MM.1S (cell line): ENCODE results near the gene SEC63.
"Not testable (repeated sequence)": the region's sequence is repeated elsewhere in the genome, so short reads cannot be mapped to it uniquely, and the experiment has no call there.

Source experiments
- DNase-seq: peaks from one replicate; pipeline ENCODE4 v3.0.0-alpha.2; 2015
- H2AFZ ChIP-seq: fragments of 300-600 bp; sonication (generic); 2 replicates; pipeline ENCODE4 v1.6.0; 2016; ENCODE audit warnings: antibody characterized with exemption, low read length
- H3F3A ChIP-seq: fragments of 300-600 bp; sonication (generic); 2 replicates; pipeline ENCODE4 v1.6.1; 2016; ENCODE audit warnings: mild to moderate bottlenecking, antibody characterized with exemption, low read length, moderate library complexity, mixed read lengths; ENCODE audit not compliant: insufficient read depth
- H3K27ac ChIP-seq: fragments of 300-600 bp; sonication (generic); 2 replicates; pipeline ENCODE4 v1.5.1; 2016; ENCODE audit warnings: mild to moderate bottlenecking, low read length
- H3K27me3 ChIP-seq: fragments of 300-600 bp; sonication (generic); replicated peaks from 2 replicates; pipeline ENCODE4 v1.6.0; 2016; ENCODE audit warnings: low read length; ENCODE audit not compliant: insufficient read depth
- H3K36me3 ChIP-seq: fragments of 300-600 bp; sonication (generic); replicated peaks from 2 replicates; pipeline ENCODE4 v1.6.1; 2016; ENCODE audit warnings: mild to moderate bottlenecking, low read length, mixed read lengths; ENCODE audit not compliant: insufficient read depth
- H3K4me1 ChIP-seq: fragments of 300-600 bp; sonication (generic); 2 replicates; pipeline ENCODE4 v1.6.1; 2016; ENCODE audit warnings: low read length, mixed read lengths
- H3K4me2 ChIP-seq: fragments of 300-600 bp; sonication (generic); 2 replicates; pipeline ENCODE4 v1.6.0; 2016; ENCODE audit warnings: low read depth, low read length
- H3K4me3 ChIP-seq: fragments of 300-600 bp; sonication (generic); 2 replicates; pipeline ENCODE4 v1.5.1; 2016; ENCODE audit warnings: low read length, mixed read lengths
- H3K79me2 ChIP-seq: fragments of 300-600 bp; sonication (generic); 2 replicates; pipeline ENCODE4 v1.6.1; 2016; ENCODE audit warnings: mixed run types, low read length, mixed read lengths
- H3K9ac ChIP-seq: fragments of 300-600 bp; sonication (generic); 2 replicates; pipeline ENCODE4 v1.6.1; 2016; ENCODE audit warnings: low read length, mixed read lengths
- H3K9me2 ChIP-seq: fragments of 300-600 bp; sonication (generic); replicated peaks from 2 replicates; pipeline ENCODE4 v1.6.1; 2016; ENCODE audit warnings: mild to moderate bottlenecking, low read length, mixed read lengths; ENCODE audit not compliant: insufficient read depth
- H3K9me3 ChIP-seq: fragments of 300-600 bp; sonication (generic); replicated peaks from 2 replicates; pipeline ENCODE4 v1.6.1; 2016; ENCODE audit warnings: mild to moderate bottlenecking, low read length, mixed read lengths; ENCODE audit not compliant: insufficient read depth
- H4K20me1 ChIP-seq: fragments of 300-600 bp; sonication (generic); 2 replicates; pipeline ENCODE4 v1.6.1; 2016; ENCODE audit warnings: mild to moderate bottlenecking, low read length, moderate library complexity, mixed read lengths; ENCODE audit not compliant: insufficient read depth
- EZH2 ChIP-seq: fragments of 300-600 bp; sonication (generic); optimal IDR thresholded peaks from 2 replicates; pipeline ENCODE3; 2017; ENCODE audit warnings: low read depth, mild to moderate bottlenecking, antibody characterized with exemption, low read length, mixed read lengths
- EZH2phosphoT487 ChIP-seq: fragments of 300-600 bp; sonication (generic); IDR thresholded peaks from 2 replicates; pipeline ENCODE4 v1.6.1; 2018; ENCODE audit warnings: antibody characterized with exemption, low read length
- TF ChIP-seq, protein P1 (sequence below): fragments of 300-600 bp; sonication (generic); IDR thresholded peaks from 2 replicates; pipeline ENCODE4 v1.5.1; 2016; ENCODE audit warnings: antibody characterized with exemption, low read length, mixed read lengths

The SEC63 gene

DNA sequence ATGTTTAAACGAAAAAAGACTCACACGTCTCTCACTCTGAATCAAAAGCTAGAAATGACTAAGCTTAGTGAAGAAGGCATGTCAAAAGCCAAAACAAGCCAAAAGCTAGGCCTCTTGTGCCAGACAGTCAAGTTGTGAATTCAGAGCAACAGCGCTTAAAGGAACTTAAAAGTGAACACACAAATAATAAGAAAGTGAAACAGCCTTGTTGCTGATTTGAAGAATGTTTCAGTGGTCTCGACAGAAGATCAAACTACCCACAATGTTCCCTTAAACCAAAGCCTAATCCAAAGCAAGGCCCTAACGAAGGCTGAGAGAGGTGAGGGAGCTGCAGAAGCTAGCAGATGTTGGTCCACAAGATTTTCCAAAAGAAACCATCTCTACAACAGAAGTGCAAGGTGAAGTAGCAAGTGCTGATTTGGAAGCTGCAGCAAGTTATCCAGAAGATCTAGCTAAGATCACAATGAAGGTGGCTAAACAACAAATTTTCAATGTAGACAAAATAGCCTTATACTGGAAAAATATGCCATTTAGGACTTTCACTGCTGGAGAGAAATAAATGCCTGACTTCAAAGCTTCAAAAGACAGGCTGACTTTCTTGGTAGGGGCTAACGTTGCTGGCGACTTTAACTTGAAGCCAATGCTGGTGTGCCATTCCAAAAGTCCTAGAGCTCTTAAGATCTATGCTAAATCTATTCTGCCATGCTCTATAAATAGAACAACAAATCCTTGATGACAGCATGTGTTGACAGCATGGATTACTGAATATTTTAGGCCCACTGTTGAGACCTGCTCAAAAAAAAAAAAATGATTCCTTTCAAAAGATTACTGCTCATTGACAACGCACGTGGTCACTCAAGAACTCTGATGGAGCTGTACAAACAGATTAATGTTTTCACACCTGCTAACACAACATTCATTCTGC is 40.3 kb downstream of the SEC63 start:
- no peaks in the 10 kb centered on the region for H3F3A ChIP-seq
- H3K4me2 ChIP-seq: no peak overlapping the region
- DNase-seq: no peak
- H3K4me1 ChIP-seq: no peaks in the 10 kb centered on the region
- no peak overlapping the region for H3K27ac ChIP-seq
- H3K79me2 ChIP-seq: peaks cover 7% of the 10 kb centered on the region
- H2AFZ ChIP-seq: no peak overlapping the region
- no peaks in the 10 kb centered on the region for H3K27me3 ChIP-seq
- no peak overlapping the region for H3K4me3 ChIP-seq
- no peaks in the 10 kb centered on the region for H4K20me1 ChIP-seq
- no peak overlapping the region for H3K9ac ChIP-seq
- TF ChIP-seq EZH2: no peak
- TF ChIP-seq, protein P1, sequence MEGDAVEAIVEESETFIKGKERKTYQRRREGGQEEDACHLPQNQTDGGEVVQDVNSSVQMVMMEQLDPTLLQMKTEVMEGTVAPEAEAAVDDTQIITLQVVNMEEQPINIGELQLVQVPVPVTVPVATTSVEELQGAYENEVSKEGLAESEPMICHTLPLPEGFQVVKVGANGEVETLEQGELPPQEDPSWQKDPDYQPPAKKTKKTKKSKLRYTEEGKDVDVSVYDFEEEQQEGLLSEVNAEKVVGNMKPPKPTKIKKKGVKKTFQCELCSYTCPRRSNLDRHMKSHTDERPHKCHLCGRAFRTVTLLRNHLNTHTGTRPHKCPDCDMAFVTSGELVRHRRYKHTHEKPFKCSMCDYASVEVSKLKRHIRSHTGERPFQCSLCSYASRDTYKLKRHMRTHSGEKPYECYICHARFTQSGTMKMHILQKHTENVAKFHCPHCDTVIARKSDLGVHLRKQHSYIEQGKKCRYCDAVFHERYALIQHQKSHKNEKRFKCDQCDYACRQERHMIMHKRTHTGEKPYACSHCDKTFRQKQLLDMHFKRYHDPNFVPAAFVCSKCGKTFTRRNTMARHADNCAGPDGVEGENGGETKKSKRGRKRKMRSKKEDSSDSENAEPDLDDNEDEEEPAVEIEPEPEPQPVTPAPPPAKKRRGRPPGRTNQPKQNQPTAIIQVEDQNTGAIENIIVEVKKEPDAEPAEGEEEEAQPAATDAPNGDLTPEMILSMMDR: no peak
- no peak for TF ChIP-seq EZH2phosphoT487
- no peaks in the 10 kb centered on the region for H3K9me3 ChIP-seq
- no peaks in the 10 kb centered on the region for H3K9me2 ChIP-seq
- H3K36me3 ChIP-seq: no peaks in the 10 kb centered on the region; the same call in 1 of the 2 replicates

DNA sequence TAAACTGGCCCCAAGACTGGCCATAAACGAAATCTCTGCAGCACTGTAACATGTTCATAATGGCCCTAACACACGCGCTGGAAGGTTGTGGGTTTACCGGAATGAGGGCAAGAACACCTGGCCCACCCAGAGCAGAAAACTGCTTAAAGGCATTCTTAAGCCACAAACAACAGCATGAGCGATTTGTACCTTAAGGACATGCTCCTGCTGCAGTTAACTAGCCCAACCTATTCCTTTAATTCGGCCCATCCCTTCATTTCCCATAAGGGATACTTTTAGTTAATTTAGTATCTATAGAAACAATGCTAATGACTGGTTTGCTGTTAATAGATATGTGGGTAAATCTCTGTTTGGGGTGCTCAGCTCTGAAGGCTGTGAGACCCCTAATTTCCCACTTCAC is 41.0 kb downstream of the SEC63 start:
- H3F3A ChIP-seq, H3K4me2 ChIP-seq, H3K9me2 ChIP-seq, H3K4me3 ChIP-seq, H3K27me3 ChIP-seq, H2AFZ ChIP-seq, H4K20me1 ChIP-seq, DNase-seq, H3K4me1 ChIP-seq, H3K9ac ChIP-seq, H3K36me3 ChIP-seq, H3K27ac ChIP-seq, H3K79me2 ChIP-seq, H3K9me3 ChIP-seq: not testable (repeated sequence)

DNA sequence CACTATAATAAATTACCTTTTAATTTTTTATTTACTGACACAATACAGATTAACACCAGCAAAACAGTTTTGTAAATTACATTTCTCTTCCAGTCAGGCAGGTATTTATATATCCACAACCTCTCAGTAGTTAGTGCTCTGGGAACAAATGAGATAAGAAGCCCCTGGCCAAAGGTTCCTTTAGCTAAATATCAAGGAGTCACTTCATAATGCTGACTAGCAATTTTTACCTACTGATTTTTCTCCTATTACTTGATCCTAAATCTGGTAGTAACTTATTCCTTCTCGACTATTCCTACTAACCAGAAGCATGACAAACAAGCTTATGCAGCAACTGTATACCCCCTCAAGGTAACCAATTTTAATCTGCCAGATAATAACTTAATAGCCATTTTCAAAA is 46.3 kb downstream of the SEC63 start:
- H3K9me2 ChIP-seq: no peaks in the 10 kb centered on the region
- no peak overlapping the region for H2AFZ ChIP-seq
- TF ChIP-seq EZH2phosphoT487 (no peak), EZH2 (no peak)
- TF ChIP-seq, protein P1: no peak
- no peak for DNase-seq
- no peak overlapping the region for H3K27ac ChIP-seq
- H3K9ac ChIP-seq: no peak overlapping the region
- no peak overlapping the region for H3K4me2 ChIP-seq
- H3K4me3 ChIP-seq: no peak overlapping the region
- H3K27me3 ChIP-seq: no peaks in the 10 kb centered on the region
- H4K20me1 ChIP-seq: no peaks in the 10 kb centered on the region
- H3K36me3 ChIP-seq: peaks cover 11% of the 10 kb centered on the region; the same call in 1 of the 2 replicates
- H3K9me3 ChIP-seq: no peaks in the 10 kb centered on the region
- H3K79me2 ChIP-seq: no peaks in the 10 kb centered on the region
- H3K4me1 ChIP-seq: no peaks in the 10 kb centered on the region
- H3F3A ChIP-seq: no peaks in the 10 kb centered on the region

DNA sequence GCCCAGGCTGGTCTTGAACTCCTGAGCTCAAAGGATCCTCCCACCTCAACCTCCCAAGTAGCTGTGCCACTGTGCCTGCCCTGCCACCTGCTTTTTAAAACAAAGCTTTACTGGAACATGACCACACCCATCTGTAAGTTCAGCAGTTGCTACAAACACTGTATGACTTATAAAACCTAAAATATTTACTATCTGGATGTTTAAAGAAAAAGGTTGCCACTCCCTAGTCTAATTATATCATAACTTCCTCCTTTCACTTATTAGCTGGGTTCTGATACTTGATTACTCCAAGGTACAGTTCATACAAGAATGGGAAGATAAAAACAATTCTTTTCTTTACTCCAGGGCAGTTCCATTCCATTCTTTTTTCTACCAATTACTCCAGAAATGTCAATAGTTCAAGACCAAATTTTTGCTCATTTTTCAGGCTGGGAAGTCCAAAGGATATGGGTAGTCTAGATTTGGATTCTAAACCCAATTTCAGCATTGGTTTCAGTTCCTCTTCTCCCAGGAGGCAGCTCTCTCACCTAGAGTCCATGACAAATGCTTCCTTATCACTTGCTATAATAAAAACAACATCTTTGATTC is 63.1 kb downstream of the SEC63 start:
- Histone ChIP-seq H3K36me3 (no peaks in the 10 kb centered on the region), H3K27me3 (no peaks in the 10 kb centered on the region), H3K4me2 (no peak overlapping the region), H3K9ac (no peak overlapping the region), H3K4me3 (no peak overlapping the region), H3K27ac (peak overlapping the region; percentile 39; the same call in 1 of the 2 replicates), H3K4me1 (peaks cover 22% of the 10 kb centered on the region), H2AFZ (no peak overlapping the region), H3K9me2 (no peaks in the 10 kb centered on the region), H4K20me1 (no peaks in the 10 kb centered on the region), H3F3A (peaks cover 15% of the 10 kb centered on the region; the same call in 1 of the 2 replicates), H3K9me3 (no peaks in the 10 kb centered on the region), H3K79me2 (no peaks in the 10 kb centered on the region)
- TF ChIP-seq, protein P1: no peak
- TF ChIP-seq EZH2: no peak
- no peak for TF ChIP-seq EZH2phosphoT487
- DNase-seq: peak; percentile 26

DNA sequence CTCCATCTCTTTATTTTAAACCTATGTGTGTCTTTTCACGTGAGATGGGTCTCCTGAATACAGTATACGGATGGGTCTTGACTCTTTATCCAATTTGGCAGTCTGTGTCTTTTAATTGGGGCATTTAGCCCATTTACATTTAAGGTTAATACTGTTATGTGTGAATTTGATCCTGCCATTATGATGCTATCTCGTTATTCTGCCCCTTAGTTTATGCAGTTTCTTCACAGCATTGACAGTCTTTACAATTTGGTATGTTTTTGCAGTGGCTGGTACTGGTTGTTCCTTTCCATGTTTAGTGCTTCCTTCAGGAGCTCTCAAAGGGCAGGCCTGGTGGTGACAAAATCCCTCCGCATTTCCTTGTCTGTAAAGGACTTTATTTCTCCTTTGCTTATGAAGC is 67.6 kb downstream of the SEC63 start:
- H3K27me3 ChIP-seq, H3K9me3 ChIP-seq, H3K9me2 ChIP-seq, H3K4me2 ChIP-seq, H3K36me3 ChIP-seq, H3K27ac ChIP-seq, H3K79me2 ChIP-seq, DNase-seq, H3K4me3 ChIP-seq, H3K9ac ChIP-seq, H2AFZ ChIP-seq, H4K20me1 ChIP-seq: not testable (repeated sequence)
- H3K4me1 ChIP-seq: peaks cover 20% of the 10 kb centered on the region
- peaks cover 10% of the 10 kb centered on the region; the same call in 1 of the 2 replicates for H3F3A ChIP-seq
